Hepatic stellate cell (primary cell): ENCODE results near the gene NRAS.

Source experiments
- DNase-seq: peaks from one replicate; pipeline ENCODE4 v3.0.0; 2011; ENCODE audit warnings: low spot score

NRAS gene

GRCh38 chr1:114676115-114676514, 40.5 kb downstream of the NRAS start:
- no peak for DNase-seq

DNA sequence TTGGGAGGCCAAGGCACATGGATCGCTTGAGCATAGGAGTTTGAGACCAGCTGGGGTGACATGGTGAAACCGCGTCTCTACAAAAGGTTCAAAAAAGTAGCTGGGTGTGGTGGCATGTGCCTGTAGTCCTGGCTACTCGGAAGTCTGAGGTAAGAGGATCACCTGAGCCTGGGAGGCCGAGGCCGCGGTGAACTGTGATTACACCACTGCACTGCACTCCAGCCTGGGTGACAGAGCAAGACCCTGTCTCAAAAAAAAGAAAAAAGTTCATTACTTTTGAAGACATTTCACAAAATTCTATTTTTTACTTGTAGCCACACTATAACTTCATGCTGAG, 44.7 kb downstream of the NRAS start:
- DNase-seq: no peak

- peak; percentile 18 for DNase-seq
Observed at GRCh38 chr1:114671011-114671938, 45.3 kb downstream of the NRAS start.

- peak; percentile 94 for DNase-seq
Observed at GRCh38 chr1:114670083-114671010, 46.2 kb downstream of the NRAS start.

DNA sequence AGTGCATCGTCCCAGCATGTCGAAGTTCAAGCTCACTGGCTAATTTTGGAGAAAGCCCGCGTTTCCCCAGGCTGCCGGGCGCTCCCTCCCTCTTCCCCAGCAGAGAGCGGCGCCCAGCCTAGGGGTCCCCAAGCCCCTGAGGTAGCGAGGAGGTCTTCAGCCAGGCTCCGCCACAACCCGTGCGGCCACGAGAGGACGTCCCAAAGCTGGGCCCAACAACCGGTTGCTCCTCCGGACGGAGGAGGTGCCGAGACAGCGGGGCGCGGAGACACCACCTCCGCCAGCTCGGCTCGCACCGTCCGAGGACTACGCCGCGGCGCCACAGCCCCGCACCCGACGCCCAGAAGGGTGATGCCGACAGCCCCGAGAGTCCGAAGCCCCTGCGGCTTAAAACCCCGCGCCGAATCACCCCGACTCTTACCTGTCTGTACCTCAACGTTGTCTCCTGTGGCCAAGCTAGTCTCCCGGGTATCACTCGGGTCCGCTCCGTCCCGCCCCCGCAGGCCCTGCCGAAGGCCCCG, 46.9 kb downstream of the NRAS start, which contains the start of gene DENND2C:
Gene DENND2C (minus strand): TSS at position 488 of the 521 bp plus-strand sequence. CDS start 44,065 bp downstream, outside the sequence.
- no peak for DNase-seq

- DNase-seq: peak; percentile 19
Observed at GRCh38 chr1:114668784-114669561, 47.6 kb downstream of the NRAS start.

DNA sequence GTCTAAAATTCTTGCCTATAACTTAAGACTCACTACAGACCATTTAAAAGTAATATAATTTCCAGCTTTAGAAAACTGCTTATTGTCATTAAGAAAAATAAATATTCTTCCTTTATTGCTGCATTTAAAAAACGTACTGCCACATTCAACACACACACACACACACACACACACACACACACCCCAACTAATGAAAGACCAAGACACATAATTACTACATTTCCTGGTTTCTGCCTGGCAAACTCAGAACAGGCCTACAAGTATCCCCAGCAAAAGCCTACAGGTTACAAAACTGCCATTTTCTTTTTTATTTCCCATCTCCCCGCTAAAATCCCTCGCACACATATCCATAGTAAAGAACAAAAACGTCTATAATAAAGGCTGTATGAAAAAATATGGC, 48.2 kb downstream of the NRAS start:
- no peak for DNase-seq

- no peak for DNase-seq
Observed at GRCh38 chr1:114666954-114667353, 49.6 kb downstream of the NRAS start.

DNA sequence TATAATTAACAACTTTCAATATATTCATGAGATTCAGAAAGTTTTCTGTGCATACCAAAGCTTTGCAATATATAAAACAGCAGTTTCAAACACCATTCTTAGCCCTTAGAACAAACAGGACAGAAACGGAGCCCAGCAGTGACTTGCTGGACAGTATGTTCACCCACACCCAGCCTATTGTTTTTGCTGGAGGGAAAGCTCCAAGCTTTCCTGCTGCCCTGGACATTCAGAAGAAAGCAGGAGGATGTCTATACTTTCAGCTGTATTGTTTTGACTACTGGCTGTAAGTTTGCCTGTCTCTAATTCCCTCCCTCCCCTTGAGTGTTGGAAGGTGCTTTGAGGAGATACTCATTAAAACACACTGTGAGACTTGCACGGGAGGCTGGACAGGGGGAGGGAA, 56.3 kb downstream of the NRAS start:
- no peak for DNase-seq
